ENCODE data around the gene ARHGAP45.

Gene ARHGAP45

GRCh38 chr19:1070931-1071791 is 4.2 kb downstream of the ARHGAP45 start:
- no peaks in the 10 kb centered on the region for H3K9me3 ChIP-seq (ENCODE audit: low read length)
- TF ChIP-seq CTCF (IDR thresholded peaks at IDR 0.05; ENCODE audit: low read length) (no peak), EZH2 (IDR thresholded peaks at IDR 0.05; ENCODE audit: borderline replicate concordance, low read length) (no peak)
- no peaks in the 10 kb centered on the region for H3K9me2 ChIP-seq (ENCODE audit: low read depth, low read length)
- no peak overlapping the region for H3K9ac ChIP-seq (ENCODE audit: low read length)
- H3K79me2 ChIP-seq (ENCODE audit: insufficient read depth, low read length) = no peaks in the 10 kb centered on the region
- H3K27ac ChIP-seq (ENCODE audit: low read depth, low read length, poor library complexity, severe bottlenecking) = no peak overlapping the region
- no peak overlapping the region for H3K4me2 ChIP-seq (ENCODE audit: low read length)
- no peaks in the 10 kb centered on the region for H3F3A ChIP-seq (ENCODE audit: insufficient read depth, low read length)
- peaks cover 43% of the 10 kb centered on the region for H3K4me1 ChIP-seq (ENCODE audit: insufficient read depth, low read length, severe bottlenecking)
- H3K36me3 ChIP-seq (ENCODE audit: insufficient read depth, low read length) = peaks cover 38% of the 10 kb centered on the region
- H4K20me1 ChIP-seq (ENCODE audit: insufficient read depth, low read length) = no peaks in the 10 kb centered on the region
- no peak overlapping the region for H3K4me3 ChIP-seq (ENCODE audit: low read depth, low read length, poor library complexity, severe bottlenecking)
- H3K27me3 ChIP-seq (ENCODE audit: insufficient read depth, low read length) = no peaks in the 10 kb centered on the region
- H2AFZ ChIP-seq (ENCODE audit: low read length) = no peak overlapping the region

- no peak overlapping the region for H3K9ac ChIP-seq (ENCODE audit: low read length)
- H3K4me2 ChIP-seq (ENCODE audit: low read length) = no peak overlapping the region
- no peaks in the 10 kb centered on the region for H3K9me3 ChIP-seq (ENCODE audit: low read length)
- H3K4me3 ChIP-seq (ENCODE audit: low read depth, low read length, poor library complexity, severe bottlenecking) = no peak overlapping the region
- no peaks in the 10 kb centered on the region for H3K27me3 ChIP-seq (ENCODE audit: insufficient read depth, low read length)
- H3K27ac ChIP-seq (ENCODE audit: low read depth, low read length, poor library complexity, severe bottlenecking) = no peak overlapping the region
- H3F3A ChIP-seq (ENCODE audit: insufficient read depth, low read length) = no peaks in the 10 kb centered on the region
- no peak for TF ChIP-seq CTCF (IDR thresholded peaks at IDR 0.05; ENCODE audit: low read length)
- TF ChIP-seq EZH2 (IDR thresholded peaks at IDR 0.05; ENCODE audit: borderline replicate concordance, low read length) = no peak
- H2AFZ ChIP-seq (ENCODE audit: low read length) = no peak overlapping the region
- H3K79me2 ChIP-seq (ENCODE audit: insufficient read depth, low read length) = no peaks in the 10 kb centered on the region
- peaks cover 50% of the 10 kb centered on the region for H3K4me1 ChIP-seq (ENCODE audit: insufficient read depth, low read length, severe bottlenecking)
- H4K20me1 ChIP-seq (ENCODE audit: insufficient read depth, low read length) = no peaks in the 10 kb centered on the region
- no peaks in the 10 kb centered on the region for H3K9me2 ChIP-seq (ENCODE audit: low read depth, low read length)
- peaks cover 43% of the 10 kb centered on the region for H3K36me3 ChIP-seq (ENCODE audit: insufficient read depth, low read length)
Measured at GRCh38 chr19:1072371-1073015, 5.5 kb downstream of the ARHGAP45 start.

GRCh38 chr19:1073063-1073955 is 6.3 kb downstream of the ARHGAP45 start:
- Histone ChIP-seq H3K27ac (ENCODE audit: low read depth, low read length, poor library complexity, severe bottlenecking) (no peak overlapping the region), H3K9ac (ENCODE audit: low read length) (no peak overlapping the region), H3K4me1 (ENCODE audit: insufficient read depth, low read length, severe bottlenecking) (peaks cover 54% of the 10 kb centered on the region), H3K9me2 (ENCODE audit: low read depth, low read length) (no peaks in the 10 kb centered on the region), H3K36me3 (ENCODE audit: insufficient read depth, low read length) (peaks cover 43% of the 10 kb centered on the region), H3K9me3 (ENCODE audit: low read length) (no peaks in the 10 kb centered on the region), H3K27me3 (ENCODE audit: insufficient read depth, low read length) (no peaks in the 10 kb centered on the region), H4K20me1 (ENCODE audit: insufficient read depth, low read length) (no peaks in the 10 kb centered on the region), H3K79me2 (ENCODE audit: insufficient read depth, low read length) (no peaks in the 10 kb centered on the region), H2AFZ (ENCODE audit: low read length) (no peak overlapping the region), H3K4me3 (ENCODE audit: low read depth, low read length, poor library complexity, severe bottlenecking) (no peak overlapping the region), H3F3A (ENCODE audit: insufficient read depth, low read length) (no peaks in the 10 kb centered on the region), H3K4me2 (ENCODE audit: low read length) (no peak overlapping the region)
- no peak for TF ChIP-seq EZH2 (IDR thresholded peaks at IDR 0.05; ENCODE audit: borderline replicate concordance, low read length)
- TF ChIP-seq CTCF (IDR thresholded peaks at IDR 0.05; ENCODE audit: low read length) = no peak

Measured in OCI-LY1 (cell line).